Esophagus squamous epithelium (tissue), 4 donors: ENCODE measurements around the gene GRIK1.

ENCODE experiments used
- POLR2A ChIP-seq, 4 donors: fragments of 450-650 bp; IDR thresholded peaks; one replicate each; pipeline ENCODE4 v1.6.1; 2017; ENCODE audit warnings: antibody characterized with exemption in 4 of 4, mild to moderate bottlenecking in 4 of 4, moderate library complexity in 3 of 4
- TF ChIP-seq, protein P1 (sequence below), 6 experiments: fragments of 450-650 bp in 4 of 6; fragments of 200-600 bp in 2 of 6; sonication (generic) in 2 of 6; IDR thresholded peaks; one replicate each; pipeline ENCODE4 v1.5.1; 2016 to 2019; ENCODE audit warnings: antibody characterized with exemption in 6 of 6, mild to moderate bottlenecking in 4 of 6, moderate library complexity in 4 of 6

DNA sequence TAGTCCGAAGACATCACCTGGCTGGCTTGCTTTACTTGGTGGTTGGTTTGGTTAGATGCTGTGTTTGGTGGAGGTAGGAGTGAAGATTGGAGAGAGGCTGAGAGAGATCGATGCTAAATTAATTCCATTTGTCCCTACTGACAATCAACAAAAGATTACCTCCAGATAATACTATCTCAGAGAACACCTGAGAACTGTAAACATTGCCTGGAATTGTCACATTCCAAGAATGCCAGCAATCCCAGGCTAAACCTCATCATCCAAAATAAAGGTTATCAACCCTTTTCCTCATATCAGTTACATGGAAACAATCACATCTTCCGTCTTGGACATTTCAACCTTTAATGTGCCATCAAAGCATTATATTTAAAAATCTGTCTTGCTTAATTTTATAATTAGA, 141.0 kb downstream of the GRIK1 start:
- TF ChIP-seq, protein P1, sequence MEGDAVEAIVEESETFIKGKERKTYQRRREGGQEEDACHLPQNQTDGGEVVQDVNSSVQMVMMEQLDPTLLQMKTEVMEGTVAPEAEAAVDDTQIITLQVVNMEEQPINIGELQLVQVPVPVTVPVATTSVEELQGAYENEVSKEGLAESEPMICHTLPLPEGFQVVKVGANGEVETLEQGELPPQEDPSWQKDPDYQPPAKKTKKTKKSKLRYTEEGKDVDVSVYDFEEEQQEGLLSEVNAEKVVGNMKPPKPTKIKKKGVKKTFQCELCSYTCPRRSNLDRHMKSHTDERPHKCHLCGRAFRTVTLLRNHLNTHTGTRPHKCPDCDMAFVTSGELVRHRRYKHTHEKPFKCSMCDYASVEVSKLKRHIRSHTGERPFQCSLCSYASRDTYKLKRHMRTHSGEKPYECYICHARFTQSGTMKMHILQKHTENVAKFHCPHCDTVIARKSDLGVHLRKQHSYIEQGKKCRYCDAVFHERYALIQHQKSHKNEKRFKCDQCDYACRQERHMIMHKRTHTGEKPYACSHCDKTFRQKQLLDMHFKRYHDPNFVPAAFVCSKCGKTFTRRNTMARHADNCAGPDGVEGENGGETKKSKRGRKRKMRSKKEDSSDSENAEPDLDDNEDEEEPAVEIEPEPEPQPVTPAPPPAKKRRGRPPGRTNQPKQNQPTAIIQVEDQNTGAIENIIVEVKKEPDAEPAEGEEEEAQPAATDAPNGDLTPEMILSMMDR (IDR thresholded peaks at IDR 0.05), result no peak
- no peak for TF ChIP-seq POLR2A (IDR thresholded peaks at IDR 0.05)
